Activated effector memory CD4-positive, alpha-beta T cell treated with anti-CD3 and anti-CD28 coated beads, Interleukin-2, amount 50 U/mL, for 16 hours (primary cell): ENCODE measurements around the gene MAMDC2.
"Not testable (repeated sequence)": the region's sequence is repeated elsewhere in the genome, so short reads cannot be mapped to it uniquely, and the experiment has no call there.

Source experiments
- DNase-seq: peaks from one replicate; pipeline ENCODE4 v3.0.0-alpha.2; 2020

MAMDC2 gene

DNA sequence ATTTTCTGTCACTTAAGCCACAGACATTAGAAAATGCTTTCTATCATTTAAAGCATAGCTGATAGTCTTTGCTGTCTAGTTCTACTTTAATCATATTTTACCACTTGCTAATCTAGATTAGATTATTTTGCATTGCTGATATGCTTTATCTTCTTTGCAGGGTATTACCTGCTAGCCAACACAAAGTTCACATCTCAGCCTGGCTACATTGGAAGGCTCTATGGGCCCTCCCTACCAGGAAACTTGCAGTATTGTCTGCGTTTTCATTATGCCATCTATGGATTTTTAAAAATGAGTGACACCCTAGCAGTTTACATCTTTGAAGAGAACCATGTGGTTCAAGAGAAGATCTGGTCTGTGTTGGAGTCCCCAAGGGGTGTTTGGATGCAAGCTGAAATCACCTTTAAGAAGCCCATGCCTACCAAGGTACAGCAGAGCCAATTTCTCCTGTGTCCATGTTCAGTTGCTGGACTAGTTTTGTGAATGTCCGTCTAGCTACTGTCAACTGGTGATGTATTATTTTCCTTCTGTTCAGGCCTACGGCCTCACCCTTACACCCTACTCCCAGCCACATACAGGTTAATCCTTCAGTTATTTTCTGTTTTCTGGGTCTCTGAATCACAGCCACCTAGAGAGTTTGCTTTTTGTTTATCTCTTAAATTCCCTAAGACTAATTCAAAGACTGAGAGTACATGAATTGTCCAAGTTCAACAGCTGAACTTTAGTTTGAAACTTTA is 99.9 kb downstream of the MAMDC2 start:
- DNase-seq = no peak

- no peak for DNase-seq
These were observed 100.5 kb downstream of the MAMDC2 start for GRCh38 chr9:70144131-70144503.

- no peak for DNase-seq
These were observed 102.3 kb downstream of the MAMDC2 start for GRCh38 chr9:70145981-70146380.

DNA sequence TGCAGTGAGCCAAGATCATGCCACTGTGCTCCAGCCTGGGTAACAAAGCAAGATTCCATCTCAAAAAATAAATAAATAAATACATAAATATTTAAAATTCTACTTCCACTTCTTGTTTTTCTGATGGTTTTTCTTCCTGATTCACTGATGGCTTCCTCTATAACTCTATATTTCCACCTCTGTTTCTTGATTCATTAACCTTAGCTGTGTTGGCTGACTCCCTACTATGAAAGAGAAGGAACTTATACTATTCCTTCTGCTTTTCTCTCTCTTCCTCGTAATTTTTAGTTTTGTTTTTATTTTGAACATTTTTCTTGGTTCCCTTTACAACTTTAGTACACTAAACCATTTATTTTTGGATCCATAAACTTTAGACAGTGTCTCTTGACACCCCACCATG is 103.5 kb downstream of the MAMDC2 start:
- DNase-seq = no peak

DNA sequence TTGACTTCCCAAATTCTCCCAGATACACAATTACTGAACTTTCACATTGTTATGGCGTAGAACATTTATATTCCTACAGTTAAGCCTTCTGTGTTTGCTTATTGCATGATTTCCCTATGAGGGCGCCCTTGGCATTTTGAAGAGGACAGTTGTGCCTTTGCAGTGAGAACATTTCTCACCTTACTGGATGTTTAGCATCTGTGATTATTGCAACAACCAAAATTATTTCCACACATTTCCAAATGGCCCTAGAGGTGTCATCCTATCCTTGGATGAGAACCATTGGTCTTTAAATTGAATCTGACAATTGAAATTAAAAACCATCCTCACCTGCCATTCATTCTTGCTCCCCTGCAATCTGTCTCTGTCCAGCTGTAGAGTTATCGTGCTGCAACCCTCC is 104.0 kb downstream of the MAMDC2 start:
- no peak for DNase-seq

DNA sequence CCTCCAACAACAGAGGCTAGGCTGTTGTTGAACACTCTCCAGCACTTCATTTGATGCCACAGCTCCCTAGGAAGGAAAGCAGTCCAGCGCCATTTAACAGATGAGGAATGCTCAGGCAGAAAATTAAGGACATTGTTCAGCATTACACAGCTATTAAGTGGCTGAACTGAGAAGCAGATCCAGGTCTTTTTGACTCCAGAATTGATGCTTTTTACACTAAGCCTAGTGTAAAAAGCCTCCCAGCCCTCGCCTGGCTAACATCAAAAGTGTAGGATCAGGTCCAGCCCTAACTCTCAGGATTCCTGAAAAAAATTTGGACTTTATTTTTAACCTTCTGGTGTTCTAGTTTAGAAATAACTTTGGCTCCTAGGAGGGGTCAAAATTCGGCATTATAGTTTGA is 108.7 kb downstream of the MAMDC2 start:
- no peak for DNase-seq

- no peak for DNase-seq
These were observed 113.1 kb downstream of the MAMDC2 start for GRCh38 chr9:70156729-70157128.

DNA sequence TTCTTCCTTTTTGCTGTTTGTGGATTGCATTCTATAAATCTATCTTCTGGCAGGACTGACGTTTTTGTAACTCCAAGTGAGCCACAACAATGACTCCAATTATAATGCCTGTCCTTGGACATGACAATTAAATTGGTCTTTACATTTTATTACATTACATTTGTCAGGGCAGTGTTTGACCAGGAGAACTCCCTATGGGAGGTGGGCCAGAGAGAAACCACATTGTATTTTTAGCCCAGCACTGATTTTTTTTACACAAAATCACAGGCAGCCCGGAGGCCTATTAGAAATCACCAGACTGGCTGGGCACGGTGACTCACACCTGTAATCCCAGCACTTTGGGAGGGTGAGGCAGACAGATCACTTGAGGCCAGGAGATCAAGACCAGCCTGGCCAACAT is 116.0 kb downstream of the MAMDC2 start:
- no peak for DNase-seq

GRCh38 chr9:70160686-70161600 is 117.3 kb downstream of the MAMDC2 start:
- DNase-seq = no peak

- DNase-seq = no peak
These were observed 121.5 kb downstream of the MAMDC2 start for GRCh38 chr9:70165006-70165602.

- DNase-seq = no peak
These were observed 124.9 kb downstream of the MAMDC2 start for GRCh38 chr9:70168521-70168920.

GRCh38 chr9:70169222-70169621 is 125.6 kb downstream of the MAMDC2 start:
- no peak for DNase-seq

- DNase-seq = no peak
These were observed 126.6 kb downstream of the MAMDC2 start for GRCh38 chr9:70170151-70170790.

DNA sequence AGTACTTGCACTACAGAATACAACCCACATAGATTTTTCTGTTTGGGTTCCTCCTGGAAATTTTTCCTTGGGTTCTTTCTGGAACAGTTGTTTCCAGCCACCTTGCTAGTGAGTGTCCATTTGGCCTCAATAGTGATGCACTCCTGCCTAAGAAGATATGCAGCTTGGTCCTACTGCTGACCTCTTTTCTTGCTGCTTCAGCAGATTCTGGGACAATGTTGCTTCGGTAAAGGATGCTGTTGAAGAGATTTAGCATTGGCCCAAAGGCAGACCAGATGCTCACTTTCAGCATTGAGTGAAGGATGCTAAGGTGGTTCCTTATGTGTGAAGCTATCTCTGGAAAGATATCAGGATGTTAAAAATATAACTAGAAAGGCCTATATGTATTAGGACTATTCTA is 128.9 kb downstream of the MAMDC2 start:
- no peak for DNase-seq

- no peak for DNase-seq
These were observed 133.5 kb downstream of the MAMDC2 start for GRCh38 chr9:70177121-70177520.

- no peak for DNase-seq
These were observed 149.1 kb downstream of the MAMDC2 start for GRCh38 chr9:70192707-70193106.

GRCh38 chr9:70195456-70195855 is 151.8 kb downstream of the MAMDC2 start:
- DNase-seq = no peak

- DNase-seq = no peak
These were observed 153.8 kb downstream of the MAMDC2 start for GRCh38 chr9:70197216-70198044.

GRCh38 chr9:70204743-70205142 is 161.1 kb downstream of the MAMDC2 start:
- not testable (repeated sequence) for DNase-seq

DNA sequence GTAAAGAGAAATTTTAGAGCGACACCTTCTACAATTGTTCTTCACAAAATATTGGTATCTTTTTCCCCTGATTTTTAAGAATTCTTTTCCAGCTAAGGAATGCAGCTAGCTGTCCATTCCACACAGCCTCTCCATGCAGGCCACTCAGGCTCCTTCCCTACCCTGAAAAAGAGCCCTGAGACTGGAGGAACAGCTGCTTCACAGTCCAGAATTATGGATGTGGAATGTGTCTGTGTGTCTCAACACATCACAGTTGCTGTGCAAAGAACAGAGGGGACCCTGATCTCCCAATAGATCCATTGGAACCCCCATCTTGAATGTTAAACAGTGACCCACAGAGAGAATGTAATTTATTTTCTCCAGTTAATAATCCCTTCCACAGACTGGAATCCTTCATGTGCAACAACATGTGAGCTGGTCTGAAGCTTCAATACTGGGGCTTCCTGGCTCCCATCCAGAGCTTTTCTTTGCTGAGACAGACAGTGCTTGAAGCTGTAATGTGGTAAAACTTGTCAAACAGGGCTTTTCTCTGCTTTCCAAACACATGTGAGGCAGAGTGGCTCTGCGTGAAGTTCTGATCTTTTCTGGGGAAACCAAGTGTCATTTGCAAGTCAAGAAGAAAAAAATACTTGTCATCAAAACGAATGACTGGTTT is 161.8 kb downstream of the MAMDC2 start:
- DNase-seq = no peak

- DNase-seq = no peak
These were observed 173.4 kb downstream of the MAMDC2 start for GRCh38 chr9:70217029-70217428.

DNA sequence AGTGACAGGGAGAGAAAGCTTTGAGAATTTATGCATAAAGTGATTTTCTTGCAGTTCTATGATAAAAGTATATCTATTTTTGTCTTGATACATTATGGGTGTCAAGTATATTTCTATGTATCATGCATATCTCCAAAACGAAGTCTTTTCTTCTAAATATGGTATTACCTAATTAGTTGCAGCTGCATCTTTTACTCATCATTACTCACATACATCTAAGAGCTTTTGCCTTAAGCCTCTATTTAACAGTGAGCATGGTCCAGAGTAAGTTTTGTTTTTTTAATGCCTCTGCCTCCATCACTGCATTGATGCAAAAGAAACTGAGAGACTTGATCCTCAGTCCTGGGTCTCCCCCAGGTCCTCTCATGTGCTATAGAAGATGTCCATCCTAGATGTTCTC is 175.1 kb downstream of the MAMDC2 start:
- DNase-seq = no peak
